ENCODE data around the gene PRUNE2.

The PRUNE2 gene

GRCh38 chr9:76655971-76656370 is 249.9 kb downstream of the PRUNE2 start:
- no peak for DNase-seq
- Histone ChIP-seq H3K36me3 (replicated peaks) (no peaks in the 10 kb centered on the region), H3K27ac (peak overlapping the region; percentile 68), H3K27me3 (replicated peaks) (no peaks in the 10 kb centered on the region), H3K4me3 (ENCODE audit: low read depth, low read length) (no peak overlapping the region)
- in situ Hi-C loops (cut with HindIII; ENCODE audit: low pct_ligation_motif_present, low sequenced_read_pairs), result loop anchor here (25.0 kb wide), 1 partner anchor 194 kb away; the partner anchor contains the start of gene GCNT1
- TF ChIP-seq, protein P1, sequence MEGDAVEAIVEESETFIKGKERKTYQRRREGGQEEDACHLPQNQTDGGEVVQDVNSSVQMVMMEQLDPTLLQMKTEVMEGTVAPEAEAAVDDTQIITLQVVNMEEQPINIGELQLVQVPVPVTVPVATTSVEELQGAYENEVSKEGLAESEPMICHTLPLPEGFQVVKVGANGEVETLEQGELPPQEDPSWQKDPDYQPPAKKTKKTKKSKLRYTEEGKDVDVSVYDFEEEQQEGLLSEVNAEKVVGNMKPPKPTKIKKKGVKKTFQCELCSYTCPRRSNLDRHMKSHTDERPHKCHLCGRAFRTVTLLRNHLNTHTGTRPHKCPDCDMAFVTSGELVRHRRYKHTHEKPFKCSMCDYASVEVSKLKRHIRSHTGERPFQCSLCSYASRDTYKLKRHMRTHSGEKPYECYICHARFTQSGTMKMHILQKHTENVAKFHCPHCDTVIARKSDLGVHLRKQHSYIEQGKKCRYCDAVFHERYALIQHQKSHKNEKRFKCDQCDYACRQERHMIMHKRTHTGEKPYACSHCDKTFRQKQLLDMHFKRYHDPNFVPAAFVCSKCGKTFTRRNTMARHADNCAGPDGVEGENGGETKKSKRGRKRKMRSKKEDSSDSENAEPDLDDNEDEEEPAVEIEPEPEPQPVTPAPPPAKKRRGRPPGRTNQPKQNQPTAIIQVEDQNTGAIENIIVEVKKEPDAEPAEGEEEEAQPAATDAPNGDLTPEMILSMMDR (IDR thresholded peaks at IDR 0.05; ENCODE audit: low read depth, low read length, missing control alignments), result no peak

DNA sequence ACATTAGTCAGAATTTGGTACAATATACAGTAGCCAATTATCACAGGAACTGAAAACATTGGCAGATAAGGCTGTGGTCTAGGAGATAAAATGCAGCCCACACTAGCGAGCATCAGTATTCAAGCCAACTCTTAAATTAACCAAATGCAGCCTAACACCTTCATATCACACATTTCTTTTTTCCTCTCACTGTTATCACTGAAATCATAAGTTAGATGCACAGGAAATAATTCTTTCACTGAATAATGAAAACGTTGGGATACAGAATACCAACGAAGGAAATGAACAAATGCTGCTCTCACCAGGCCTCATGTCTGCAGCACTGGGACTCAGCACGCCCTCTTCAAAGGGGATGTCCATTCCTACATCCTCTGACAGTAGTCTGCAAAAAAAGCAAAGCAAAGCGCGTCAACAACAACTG is 250.8 kb downstream of the PRUNE2 start:
- TF ChIP-seq, protein P1 (IDR thresholded peaks at IDR 0.05; ENCODE audit: low read depth, low read length, missing control alignments), result no peak
- Histone ChIP-seq H3K27me3 (replicated peaks) (no peaks in the 10 kb centered on the region), H3K27ac (peak overlapping the region; percentile 68), H3K4me3 (ENCODE audit: low read depth, low read length) (no peak overlapping the region), H3K36me3 (replicated peaks) (no peaks in the 10 kb centered on the region)
- in situ Hi-C loops (cut with HindIII; ENCODE audit: low pct_ligation_motif_present, low sequenced_read_pairs), result loop anchor here (25.0 kb wide), 1 partner anchor 193 kb away; the partner anchor contains the start of gene GCNT1
- peak; percentile 58 for DNase-seq

DNA sequence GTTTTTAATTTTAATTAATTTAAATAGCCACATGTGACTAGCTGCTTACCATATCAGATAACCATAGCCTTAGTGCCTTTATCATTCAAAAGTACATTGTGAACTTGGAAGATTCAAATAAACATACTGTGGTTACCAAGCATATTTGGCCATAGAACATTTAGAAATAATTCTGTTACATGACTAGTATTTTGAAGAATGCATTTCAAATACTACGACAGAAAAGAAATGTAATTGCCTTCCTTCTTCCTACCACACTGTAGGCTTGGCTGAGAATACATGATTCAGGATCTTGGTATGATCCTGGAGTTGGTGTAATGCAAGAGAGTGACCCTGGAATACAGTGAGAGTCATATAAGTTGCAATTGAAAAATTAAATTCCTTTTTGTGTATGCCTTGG is 251.3 kb downstream of the PRUNE2 start:
- in situ Hi-C loops (cut with HindIII; ENCODE audit: low pct_ligation_motif_present, low sequenced_read_pairs), result loop anchor here (25.0 kb wide), 1 partner anchor 192 kb away; the partner anchor contains the start of gene GCNT1
- peak; percentile 88 for DNase-seq
- TF ChIP-seq, protein P1 (IDR thresholded peaks at IDR 0.05; ENCODE audit: low read depth, low read length, missing control alignments), result no peak
- Histone ChIP-seq H3K27me3 (replicated peaks) (no peaks in the 10 kb centered on the region), H3K36me3 (replicated peaks) (no peaks in the 10 kb centered on the region), H3K4me3 (ENCODE audit: low read depth, low read length) (no peak overlapping the region), H3K27ac (peak overlapping the region; percentile 88)

DNA sequence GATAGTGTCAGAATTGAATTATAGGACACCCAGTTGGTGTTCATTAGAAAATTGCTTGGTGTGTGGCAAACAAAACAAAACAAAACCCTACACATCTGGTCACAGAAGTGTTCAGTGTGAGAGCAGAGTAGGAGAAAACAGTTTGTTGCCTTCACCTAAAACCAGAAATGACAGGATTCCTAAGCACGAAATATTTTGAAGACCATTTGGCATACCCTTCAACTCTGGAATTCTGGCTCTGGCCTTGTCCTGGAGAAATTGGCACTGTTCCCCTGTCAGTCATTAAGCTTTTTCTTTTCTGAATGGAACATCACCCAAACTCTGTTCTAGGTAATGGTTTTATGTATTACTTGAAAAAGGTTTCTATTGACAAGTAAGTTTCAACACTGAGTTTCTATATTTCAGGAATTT is 251.9 kb downstream of the PRUNE2 start:
- peak overlapping the region; percentile 88 for H3K27ac ChIP-seq
- in situ Hi-C loops (cut with HindIII; ENCODE audit: low pct_ligation_motif_present, low sequenced_read_pairs), result loop anchor here (25.0 kb wide), 1 partner anchor 192 kb away; the partner anchor contains the start of gene GCNT1
- no peak overlapping the region for H3K4me3 ChIP-seq (ENCODE audit: low read depth, low read length)
- H3K27me3 ChIP-seq (replicated peaks), result no peaks in the 10 kb centered on the region
- no peaks in the 10 kb centered on the region for H3K36me3 ChIP-seq (replicated peaks)
- TF ChIP-seq, protein P1 (IDR thresholded peaks at IDR 0.05; ENCODE audit: low read depth, low read length, missing control alignments), result no peak
- no peak for DNase-seq

GRCh38 chr9:76652894-76653293 is 253.0 kb downstream of the PRUNE2 start:
- TF ChIP-seq, protein P1 (IDR thresholded peaks at IDR 0.05; ENCODE audit: low read depth, low read length, missing control alignments), result no peak
- no peak overlapping the region for H3K27ac ChIP-seq
- H3K4me3 ChIP-seq (ENCODE audit: low read depth, low read length), result no peak overlapping the region
- in situ Hi-C loops (cut with HindIII; ENCODE audit: low pct_ligation_motif_present, low sequenced_read_pairs), result loop anchor here (25.0 kb wide), 1 partner anchor 191 kb away; the partner anchor contains the start of gene GCNT1
- no peaks in the 10 kb centered on the region for H3K36me3 ChIP-seq (replicated peaks)
- H3K27me3 ChIP-seq (replicated peaks), result no peaks in the 10 kb centered on the region
- DNase-seq, result no peak
